Anterior cingulate cortex (tissue), 58 donors: ENCODE measurements around the gene TELO2.

Source experiments
- DNase-seq, 58 donors: peaks; one replicate each; lab custom pipeline; 2025; lab: John Stamatoyannopoulos, UW

Gene TELO2

GRCh38 chr16:1533443-1533951, 40.3 kb downstream of the TELO2 start, which contains the start of gene TMEM204:
Gene TMEM204 (plus strand): TSS chr16:1533666. CDS start chr16:1534276, 610 bp downstream.
- DNase-seq, result no peak

GRCh38 chr16:1534021-1535020, 41.2 kb downstream of the TELO2 start:
- no peak for DNase-seq

- DNase-seq, result no peak
Measured at GRCh38 chr16:1535391-1536291, 42.5 kb downstream of the TELO2 start.

- no peak for DNase-seq
Measured at GRCh38 chr16:1536601-1537000, 43.4 kb downstream of the TELO2 start.

GRCh38 chr16:1537138-1537577, 44.0 kb downstream of the TELO2 start:
- DNase-seq, result no peak

- no peak for DNase-seq
Measured at GRCh38 chr16:1537763-1538289, 44.7 kb downstream of the TELO2 start.

- no peak for DNase-seq
Measured at GRCh38 chr16:1538804-1539520, 45.8 kb downstream of the TELO2 start.

GRCh38 chr16:1539720-1540555, 46.8 kb downstream of the TELO2 start:
- DNase-seq, result no peak

- DNase-seq, result no peak
Measured at GRCh38 chr16:1540556-1540855, 47.3 kb downstream of the TELO2 start.

- DNase-seq, result no peak
Measured at GRCh38 chr16:1541293-1542165, 48.4 kb downstream of the TELO2 start.

GRCh38 chr16:1542166-1542500, 49.0 kb downstream of the TELO2 start:
- DNase-seq, result no peak

- DNase-seq, result no peak
Measured at GRCh38 chr16:1542533-1542932, 49.4 kb downstream of the TELO2 start.

GRCh38 chr16:1543085-1543896, 50.1 kb downstream of the TELO2 start:
- DNase-seq, result peak in 12 of 58 donors; percentile 4 to 42 (median 19)

- no peak for DNase-seq
Measured at GRCh38 chr16:1545044-1546040, 52.2 kb downstream of the TELO2 start.

- no peak for DNase-seq
Measured at GRCh38 chr16:1546430-1546829, 53.3 kb downstream of the TELO2 start.

GRCh38 chr16:1548233-1548632, 55.1 kb downstream of the TELO2 start:
- no peak for DNase-seq
